IMR-90 (cell line): Measurements from ENCODE around the gene GADD45GIP1. TPM values are rescaled to one million over a fixed set of nuclear protein-coding genes. Genes with fewer than 3 reads are reported as not detected.

Experiments used
- ATAC-seq: fragments of 200-7000 bp; cut with Tn5 transposase; 2 replicates; pipeline ENCODE4 v1.9.1; 2020; ENCODE audit warnings: low read depth, mild to moderate bottlenecking, moderate library complexity
- BruUV-seq: library from RNA; stranded (reverse); fragments of 400-500 nt; replicated peaks from 2 replicates; lab custom pipeline; 2021; lab: Mats Ljungman, UMichigan
- CTCF ChIA-PET: fragments of 300-600 bp; formaldehyde crosslinking; extraction: SDS; loops from one replicate; lab custom pipeline; 2021; ENCODE audit warnings: antibody characterized with exemption; lab: Yijun Ruan, JAX
- POLR2A ChIA-PET: fragments of 300-600 bp; sonication (Branson Sonifier 250); formaldehyde crosslinking; loops from one replicate; lab custom pipeline; 2022; ENCODE audit warnings: antibody characterized with exemption; ENCODE audit not compliant: unreplicated experiment; lab: Charles Lee
- DNase-seq: peaks from one replicate; pipeline ENCODE4 v3.0.0; 2013
- H2AFZ ChIP-seq: replicated peaks from 2 replicates; pipeline ENCODE3; 2013; ENCODE audit warnings: low read length, mild to moderate bottlenecking; ENCODE audit not compliant: poor library complexity
- H2AK5ac ChIP-seq: 2 replicates; pipeline ENCODE4 v1.6.1; 2013; ENCODE audit warnings: low read depth, low read length, inconsistent platforms
- H2AK9ac ChIP-seq: replicated peaks from 2 replicates; pipeline ENCODE3; 2013; ENCODE audit warnings: mild to moderate bottlenecking, low read depth, low read length, moderate library complexity; ENCODE audit not compliant: poor library complexity
- H2BK120ac ChIP-seq: 2 replicates; pipeline ENCODE4 v1.6.1; 2013; ENCODE audit warnings: low read depth, low read length, inconsistent platforms
- H2BK15ac ChIP-seq: 3 replicates; pipeline ENCODE4 v1.6.1; 2013; ENCODE audit warnings: low read depth, low read length, inconsistent platforms
- H2BK20ac ChIP-seq: 2 replicates; pipeline ENCODE4 v1.6.1; 2013; ENCODE audit warnings: low read depth, mild to moderate bottlenecking, inconsistent platforms, low read length, moderate library complexity
- H2BK5ac ChIP-seq: 2 replicates; pipeline ENCODE4 v1.6.1; 2013; ENCODE audit warnings: mild to moderate bottlenecking, low read depth, low read length, inconsistent platforms; ENCODE audit not compliant: poor library complexity, severe bottlenecking
- H3K14ac ChIP-seq: replicated peaks from 2 replicates; pipeline ENCODE4 v1.6.1; 2013; ENCODE audit warnings: low read depth, low read length, inconsistent platforms
- H3K18ac ChIP-seq: 2 replicates; pipeline ENCODE4 v1.6.1; 2013; ENCODE audit warnings: low read depth, low read length, control low read depth
- H3K23ac ChIP-seq: 2 replicates; pipeline ENCODE4 v1.6.1; 2013; ENCODE audit warnings: low read depth, low read length, inconsistent platforms
- H3K27ac ChIP-seq: 2 replicates; pipeline ENCODE4 v1.5.1; 2013; ENCODE audit warnings: mild to moderate bottlenecking, control low read depth, low read length; ENCODE audit not compliant: insufficient read depth
- H3K27me3 ChIP-seq: 2 replicates; pipeline ENCODE4 v1.6.1; 2013; ENCODE audit warnings: low read length; ENCODE audit not compliant: control insufficient read depth, insufficient read depth
- H3K36me3 ChIP-seq: 2 replicates; pipeline ENCODE4 v1.6.1; 2013; ENCODE audit warnings: low read length, mixed read lengths; ENCODE audit not compliant: control insufficient read depth, insufficient read depth
- H3K4ac ChIP-seq: 2 replicates; pipeline ENCODE4 v1.6.1; 2013; ENCODE audit warnings: low read depth, low read length, inconsistent platforms
- H3K4me1 ChIP-seq: 2 replicates; pipeline ENCODE4 v1.6.1; 2013; ENCODE audit warnings: low read length, mixed read lengths; ENCODE audit not compliant: control insufficient read depth, insufficient read depth
- H3K4me2 ChIP-seq: 2 replicates; pipeline ENCODE4 v1.6.1; 2013; ENCODE audit warnings: low read depth, mild to moderate bottlenecking, control low read depth, low read length, moderate library complexity
- H3K4me3 ChIP-seq: 2 replicates; pipeline ENCODE4 v1.5.1; 2013; ENCODE audit warnings: low read depth, mild to moderate bottlenecking, control low read depth, low read length, moderate library complexity; ENCODE audit not compliant: insufficient read depth
- H3K56ac ChIP-seq: 2 replicates; pipeline ENCODE4 v1.6.1; 2013; ENCODE audit warnings: low read length, inconsistent platforms; ENCODE audit not compliant: insufficient read depth; ENCODE audit errors: extremely low read depth
- H3K79me1 ChIP-seq, 2 experiments: 2 replicates each; pipeline ENCODE4 v1.6.1; 2013; ENCODE audit warnings: low read length in 2 of 2, inconsistent platforms in 1 of 2, low read depth in 1 of 2
- H3K9ac ChIP-seq: 2 replicates; pipeline ENCODE4 v1.6.1; 2013; ENCODE audit warnings: low read depth, low read length, control low read depth
- H3K9me1 ChIP-seq: 2 replicates; pipeline ENCODE4 v1.6.1; 2013; ENCODE audit warnings: low read length, inconsistent platforms; ENCODE audit not compliant: insufficient read depth
- H3K9me3 ChIP-seq: 2 replicates; pipeline ENCODE4 v1.6.1; 2013; ENCODE audit warnings: low read length; ENCODE audit not compliant: control insufficient read depth, insufficient read depth
- H4K20me1 ChIP-seq: 2 replicates; pipeline ENCODE4 v1.6.1; 2013; ENCODE audit warnings: low read length, inconsistent platforms; ENCODE audit not compliant: insufficient read depth
- H4K5ac ChIP-seq: 2 replicates; pipeline ENCODE4 v1.6.1; 2013; ENCODE audit warnings: mild to moderate bottlenecking, low read depth, low read length, control low read depth
- H4K8ac ChIP-seq, 2 experiments: 2 replicates each; pipeline ENCODE4 v1.6.1; 2013; ENCODE audit warnings: low read depth in 2 of 2, low read length in 2 of 2, control low read depth in 1 of 2, inconsistent platforms in 1 of 2
- H4K91ac ChIP-seq: 2 replicates; pipeline ENCODE4 v1.6.1; 2013; ENCODE audit warnings: low read depth, low read length, inconsistent platforms; ENCODE audit not compliant: insufficient read depth
- CHD1 ChIP-seq: IDR thresholded peaks from 2 replicates; pipeline ENCODE4 v1.6.1; 2012; ENCODE audit warnings: low read depth, low read length, improper control_type of control experiment
- ELK1 ChIP-seq: fragments of 150-350 bp; IDR thresholded peaks from 2 replicates; pipeline ENCODE4 v1.6.1; 2016; ENCODE audit warnings: low read depth, mild to moderate bottlenecking, low read length, moderate library complexity, borderline replicate concordance
- WGBS, 2 experiments: methylation state at CpG; one replicate each; pipeline versions ENCODE4 v1.1.5 to v1.1.7; 2013; ENCODE audit warnings: missing lambda C conversion rate in 2 of 2; ENCODE audit not compliant: insufficient read length in 1 of 2; ENCODE audit errors: extremely low coverage in 2 of 2; 5-methylcytosine and 5-hydroxymethylcytosine counted together
- dilution Hi-C: fragments of 300-500 bp; cut with HindIII; formaldehyde crosslinking; loops from one replicate; pipeline ENCODE4 v1.14.3; 2018; ENCODE audit warnings: low sequenced_read_pairs; ENCODE audit not compliant: unreplicated experiment
- in situ Hi-C: fragments of 300-500 bp; cut with MboI; formaldehyde crosslinking; loops from 3 replicates; pipeline ENCODE4 v1.14.3; 2019; ENCODE audit warnings: low sequenced_read_pairs, inconsistent platforms, mixed read lengths
- intact Hi-C: fragments of 100-400 bp; cut with micrococcal nuclease; formaldehyde crosslinking; loops from 2 replicates; pipeline ENCODE4 v1.10.0; 2022
- polyA plus RNA-seq, 3 experiments: library from polyadenylated mRNA; depleted of rRNA; stranded (reverse); fragments of >200 nt; gene quantifications; 2 replicates each; pipeline ENCODE4 v1.2.3, GENCODE V29; 2012; ENCODE audit warnings: low replicate concordance in 1 of 3
- total RNA-seq: library from RNA; depleted of rRNA; stranded (reverse); fragments of >200 nt; gene quantifications from 2 replicates; pipeline ENCODE4 v1.2.3, GENCODE V29; 2012

GADD45GIP1 gene
- total and polyA plus RNA-seq, 2 of the 4 experiments (the other 2 are of a cell fraction) = 13.3 to 42.4 TPM

- BruUV-seq = no TSS peak
- H2AK5ac ChIP-seq = no peak overlapping the region
- H3K9ac ChIP-seq = no peak overlapping the region
- no peaks in the 10 kb centered on the region for H3K36me3 ChIP-seq
- peaks cover 0 to 3% of the 10 kb centered on the region in 2 experiments; a peak in 1 of 4 replicates for H3K79me1 ChIP-seq
- no peak overlapping the region for H3K23ac ChIP-seq
- H3K14ac ChIP-seq = no peak overlapping the region
- H4K8ac ChIP-seq = no peak overlapping the region; a peak in 1 of 4 replicates
- intact Hi-C loops (loop anchor here (2.0 kb wide), 1 partner anchor 75 kb away; the partner anchor contains the start of gene GCDH), in situ Hi-C loops (no loop called here), dilution Hi-C loops (no loop called here)
- H3K9me1 ChIP-seq = no peaks in the 10 kb centered on the region
- no peak overlapping the region for H2AK9ac ChIP-seq
- ChIA-PET POLR2A (interaction anchor here (0.6 kb wide), 1 partner anchor 127 kb away, joined by 3 read pairs; no protein-coding TSS in a partner anchor), CTCF (interaction anchor here (0.5 to 1.8 kb wide), 28 partner anchors 9 to 1776 kb away, joined by 3 to 18 read pairs (median 4); partner anchors contain the start of genes GADD45GIP1 and NACC1)
- no peaks in the 10 kb centered on the region; the same call in 1 of the 2 replicates for H3K27me3 ChIP-seq
- H2BK20ac ChIP-seq = no peak overlapping the region
- H3K27ac ChIP-seq = no peak overlapping the region
- no peaks in the 10 kb centered on the region for H3K9me3 ChIP-seq
- H4K20me1 ChIP-seq = no peaks in the 10 kb centered on the region
- TF ChIP-seq CHD1 (no peak), ELK1 (no peak)
- H3K4ac ChIP-seq = no peak overlapping the region
- H3K18ac ChIP-seq = no peak overlapping the region
- H3K4me3 ChIP-seq = no peak overlapping the region
- ATAC-seq = no peak
- H2AFZ ChIP-seq = peak overlapping the region; percentile 100
- H2BK120ac ChIP-seq = no peak overlapping the region
- no peak overlapping the region; the same call in 1 of the 2 replicates for H3K4me2 ChIP-seq
- H4K91ac ChIP-seq = no peak overlapping the region
- H2BK5ac ChIP-seq = no peak overlapping the region
- H3K4me1 ChIP-seq = peaks cover 4% of the 10 kb centered on the region; the same call in 1 of the 2 replicates
- no CpG with 5 or more reads among the region's 8 CpGs for WGBS, 2 experiments
- no peak for DNase-seq
- H4K5ac ChIP-seq = no peak overlapping the region
- no peak overlapping the region for H2BK15ac ChIP-seq
- no peak overlapping the region for H3K56ac ChIP-seq
Observed at GRCh38 chr19:12965812-12966135, 8.8 kb upstream of the GADD45GIP1 start.
